IMR-90 (cell line): ENCODE results near the gene LRCH3. TPM values are rescaled to one million over a fixed set of nuclear protein-coding genes. Genes with fewer than 3 reads are reported as not detected.

ENCODE experiments used
- ATAC-seq: fragments of 200-7000 bp; cut with Tn5 transposase; 2 replicates; pipeline ENCODE4 v1.9.1; 2020; ENCODE audit warnings: low read depth, mild to moderate bottlenecking, moderate library complexity
- BruUV-seq: library from RNA; stranded (reverse); fragments of 400-500 nt; replicated peaks from 2 replicates; lab custom pipeline; 2021; lab: Mats Ljungman, UMichigan
- CTCF ChIA-PET: fragments of 300-600 bp; formaldehyde crosslinking; extraction: SDS; loops from one replicate; lab custom pipeline; 2021; ENCODE audit warnings: antibody characterized with exemption; lab: Yijun Ruan, JAX
- POLR2A ChIA-PET: fragments of 300-600 bp; sonication (Branson Sonifier 250); formaldehyde crosslinking; loops from one replicate; lab custom pipeline; 2022; ENCODE audit warnings: antibody characterized with exemption; ENCODE audit not compliant: unreplicated experiment; lab: Charles Lee
- DNase-seq: peaks from one replicate; pipeline ENCODE4 v3.0.0; 2013
- H2AFZ ChIP-seq: replicated peaks from 2 replicates; pipeline ENCODE3; 2013; ENCODE audit warnings: low read length, mild to moderate bottlenecking; ENCODE audit not compliant: poor library complexity
- H2AK5ac ChIP-seq: 2 replicates; pipeline ENCODE4 v1.6.1; 2013; ENCODE audit warnings: low read depth, low read length, inconsistent platforms
- H2AK9ac ChIP-seq: replicated peaks from 2 replicates; pipeline ENCODE3; 2013; ENCODE audit warnings: mild to moderate bottlenecking, low read depth, low read length, moderate library complexity; ENCODE audit not compliant: poor library complexity
- H2BK120ac ChIP-seq: 2 replicates; pipeline ENCODE4 v1.6.1; 2013; ENCODE audit warnings: low read depth, low read length, inconsistent platforms
- H2BK15ac ChIP-seq: 3 replicates; pipeline ENCODE4 v1.6.1; 2013; ENCODE audit warnings: low read depth, low read length, inconsistent platforms
- H2BK20ac ChIP-seq: 2 replicates; pipeline ENCODE4 v1.6.1; 2013; ENCODE audit warnings: low read depth, mild to moderate bottlenecking, inconsistent platforms, low read length, moderate library complexity
- H2BK5ac ChIP-seq: 2 replicates; pipeline ENCODE4 v1.6.1; 2013; ENCODE audit warnings: mild to moderate bottlenecking, low read depth, low read length, inconsistent platforms; ENCODE audit not compliant: poor library complexity, severe bottlenecking
- H3K14ac ChIP-seq: replicated peaks from 2 replicates; pipeline ENCODE4 v1.6.1; 2013; ENCODE audit warnings: low read depth, low read length, inconsistent platforms
- H3K18ac ChIP-seq: 2 replicates; pipeline ENCODE4 v1.6.1; 2013; ENCODE audit warnings: low read depth, low read length, control low read depth
- H3K23ac ChIP-seq: 2 replicates; pipeline ENCODE4 v1.6.1; 2013; ENCODE audit warnings: low read depth, low read length, inconsistent platforms
- H3K27ac ChIP-seq: 2 replicates; pipeline ENCODE4 v1.5.1; 2013; ENCODE audit warnings: mild to moderate bottlenecking, control low read depth, low read length; ENCODE audit not compliant: insufficient read depth
- H3K27me3 ChIP-seq: 2 replicates; pipeline ENCODE4 v1.6.1; 2013; ENCODE audit warnings: low read length; ENCODE audit not compliant: control insufficient read depth, insufficient read depth
- H3K36me3 ChIP-seq: 2 replicates; pipeline ENCODE4 v1.6.1; 2013; ENCODE audit warnings: low read length, mixed read lengths; ENCODE audit not compliant: control insufficient read depth, insufficient read depth
- H3K4ac ChIP-seq: 2 replicates; pipeline ENCODE4 v1.6.1; 2013; ENCODE audit warnings: low read depth, low read length, inconsistent platforms
- H3K4me1 ChIP-seq: 2 replicates; pipeline ENCODE4 v1.6.1; 2013; ENCODE audit warnings: low read length, mixed read lengths; ENCODE audit not compliant: control insufficient read depth, insufficient read depth
- H3K4me2 ChIP-seq: 2 replicates; pipeline ENCODE4 v1.6.1; 2013; ENCODE audit warnings: low read depth, mild to moderate bottlenecking, control low read depth, low read length, moderate library complexity
- H3K4me3 ChIP-seq: 2 replicates; pipeline ENCODE4 v1.5.1; 2013; ENCODE audit warnings: low read depth, mild to moderate bottlenecking, control low read depth, low read length, moderate library complexity; ENCODE audit not compliant: insufficient read depth
- H3K56ac ChIP-seq: 2 replicates; pipeline ENCODE4 v1.6.1; 2013; ENCODE audit warnings: low read length, inconsistent platforms; ENCODE audit not compliant: insufficient read depth; ENCODE audit errors: extremely low read depth
- H3K79me1 ChIP-seq, 2 experiments: 2 replicates each; pipeline ENCODE4 v1.6.1; 2013; ENCODE audit warnings: low read length in 2 of 2, inconsistent platforms in 1 of 2, low read depth in 1 of 2
- H3K9ac ChIP-seq: 2 replicates; pipeline ENCODE4 v1.6.1; 2013; ENCODE audit warnings: low read depth, low read length, control low read depth
- H3K9me1 ChIP-seq: 2 replicates; pipeline ENCODE4 v1.6.1; 2013; ENCODE audit warnings: low read length, inconsistent platforms; ENCODE audit not compliant: insufficient read depth
- H3K9me3 ChIP-seq: 2 replicates; pipeline ENCODE4 v1.6.1; 2013; ENCODE audit warnings: low read length; ENCODE audit not compliant: control insufficient read depth, insufficient read depth
- H4K20me1 ChIP-seq: 2 replicates; pipeline ENCODE4 v1.6.1; 2013; ENCODE audit warnings: low read length, inconsistent platforms; ENCODE audit not compliant: insufficient read depth
- H4K5ac ChIP-seq: 2 replicates; pipeline ENCODE4 v1.6.1; 2013; ENCODE audit warnings: mild to moderate bottlenecking, low read depth, low read length, control low read depth
- H4K8ac ChIP-seq, 2 experiments: 2 replicates each; pipeline ENCODE4 v1.6.1; 2013; ENCODE audit warnings: low read depth in 2 of 2, low read length in 2 of 2, control low read depth in 1 of 2, inconsistent platforms in 1 of 2
- H4K91ac ChIP-seq: 2 replicates; pipeline ENCODE4 v1.6.1; 2013; ENCODE audit warnings: low read depth, low read length, inconsistent platforms; ENCODE audit not compliant: insufficient read depth
- RFX5 ChIP-seq: IDR thresholded peaks from 2 replicates; pipeline ENCODE4 v1.8.0; 2012; ENCODE audit warnings: low read depth, mild to moderate bottlenecking, low read length, moderate library complexity
- WGBS, 2 experiments: methylation state at CpG; one replicate each; pipeline versions ENCODE4 v1.1.5 to v1.1.7; 2013; ENCODE audit warnings: missing lambda C conversion rate in 2 of 2; ENCODE audit not compliant: insufficient read length in 1 of 2; ENCODE audit errors: extremely low coverage in 2 of 2; 5-methylcytosine and 5-hydroxymethylcytosine counted together
- dilution Hi-C: fragments of 300-500 bp; cut with HindIII; formaldehyde crosslinking; loops from one replicate; pipeline ENCODE4 v1.14.3; 2018; ENCODE audit warnings: low sequenced_read_pairs; ENCODE audit not compliant: unreplicated experiment
- in situ Hi-C: fragments of 300-500 bp; cut with MboI; formaldehyde crosslinking; loops from 3 replicates; pipeline ENCODE4 v1.14.3; 2019; ENCODE audit warnings: low sequenced_read_pairs, inconsistent platforms, mixed read lengths
- intact Hi-C: fragments of 100-400 bp; cut with micrococcal nuclease; formaldehyde crosslinking; loops from 2 replicates; pipeline ENCODE4 v1.10.0; 2022
- polyA plus RNA-seq, 3 experiments: library from polyadenylated mRNA; depleted of rRNA; stranded (reverse); fragments of >200 nt; gene quantifications; 2 replicates each; pipeline ENCODE4 v1.2.3, GENCODE V29; 2012; ENCODE audit warnings: low replicate concordance in 1 of 3
- total RNA-seq: library from RNA; depleted of rRNA; stranded (reverse); fragments of >200 nt; gene quantifications from 2 replicates; pipeline ENCODE4 v1.2.3, GENCODE V29; 2012
- TF ChIP-seq, protein P1 (sequence below): fragments of 150-350 bp; IDR thresholded peaks from 2 replicates; pipeline ENCODE4 v1.6.1; 2016; ENCODE audit warnings: low read depth, mild to moderate bottlenecking, low read length, moderate library complexity, borderline replicate concordance

LRCH3 gene
- total and polyA plus RNA-seq, 2 of the 4 experiments (the other 2 are of a cell fraction): 28.5 to 40.5 TPM

- no TSS peak for BruUV-seq
- no peak overlapping the region for H4K8ac ChIP-seq
- ChIA-PET POLR2A (no interaction called here), CTCF (no interaction called here)
- no peak overlapping the region for H3K4ac ChIP-seq
- no peak overlapping the region for H2BK15ac ChIP-seq
- no peak overlapping the region for H4K91ac ChIP-seq
- no peak overlapping the region for H2BK20ac ChIP-seq
- TF ChIP-seq, protein P1, sequence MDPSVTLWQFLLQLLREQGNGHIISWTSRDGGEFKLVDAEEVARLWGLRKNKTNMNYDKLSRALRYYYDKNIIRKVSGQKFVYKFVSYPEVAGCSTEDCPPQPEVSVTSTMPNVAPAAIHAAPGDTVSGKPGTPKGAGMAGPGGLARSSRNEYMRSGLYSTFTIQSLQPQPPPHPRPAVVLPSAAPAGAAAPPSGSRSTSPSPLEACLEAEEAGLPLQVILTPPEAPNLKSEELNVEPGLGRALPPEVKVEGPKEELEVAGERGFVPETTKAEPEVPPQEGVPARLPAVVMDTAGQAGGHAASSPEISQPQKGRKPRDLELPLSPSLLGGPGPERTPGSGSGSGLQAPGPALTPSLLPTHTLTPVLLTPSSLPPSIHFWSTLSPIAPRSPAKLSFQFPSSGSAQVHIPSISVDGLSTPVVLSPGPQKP: no peak
- TF ChIP-seq RFX5: no peak
- no peak overlapping the region for H3K27ac ChIP-seq
- H3K79me1 ChIP-seq: no peaks in the 10 kb centered on the region
- no peak overlapping the region for H4K5ac ChIP-seq
- WGBS, 2 experiments: no CpG with 5 or more reads among the region's 2 CpGs
- no peak overlapping the region for H2AK5ac ChIP-seq
- no peak overlapping the region for H3K4me2 ChIP-seq
- in situ Hi-C loops (loop anchor here (5.0 kb wide), 1 partner anchor 40 kb away; no protein-coding TSS in a partner anchor), intact Hi-C loops (loop anchor here (10.0 kb wide), 1 partner anchor 178 kb away; no protein-coding TSS in a partner anchor), dilution Hi-C loops (no loop called here)
- H4K20me1 ChIP-seq: no peaks in the 10 kb centered on the region
- no peak overlapping the region for H3K9ac ChIP-seq
- no peaks in the 10 kb centered on the region for H3K27me3 ChIP-seq
- H3K9me1 ChIP-seq: no peaks in the 10 kb centered on the region; the same call in 1 of the 2 replicates
- H3K23ac ChIP-seq: 0 out of 2 replicates have a peak overlapping the region, but pooled peaks have one; percentile 64
- no peak overlapping the region for H3K14ac ChIP-seq
- DNase-seq (peak; percentile 42), ATAC-seq (no peak)
- no peak overlapping the region for H2AFZ ChIP-seq
- no peak overlapping the region for H2AK9ac ChIP-seq
- H2BK5ac ChIP-seq: no peak overlapping the region
- H3K18ac ChIP-seq: no peak overlapping the region
- no peak overlapping the region for H3K56ac ChIP-seq
- H3K4me3 ChIP-seq: no peak overlapping the region
- no peak overlapping the region for H2BK120ac ChIP-seq
- H3K9me3 ChIP-seq: no peaks in the 10 kb centered on the region
- no peaks in the 10 kb centered on the region for H3K4me1 ChIP-seq
- no peaks in the 10 kb centered on the region for H3K36me3 ChIP-seq
These were observed 116.1 kb downstream of the LRCH3 start for GRCh38 chr3:197907196-197907595.
